GM23248 (cell line): ENCODE measurements around the gene WASF3.

Source experiments
- EZH2 ChIP-seq: fragments of 200-600 bp; sonication (generic); IDR thresholded peaks from 2 replicates; pipeline ENCODE4 v1.6.1; 2018; ENCODE audit warnings: antibody characterized with exemption, mild to moderate bottlenecking; ENCODE audit not compliant: insufficient read depth, poor library complexity, severe bottlenecking
- EZH2phosphoT487 ChIP-seq: fragments of 200-600 bp; sonication (generic); IDR thresholded peaks from 2 replicates; pipeline ENCODE4 v1.6.1; 2018; ENCODE audit warnings: antibody characterized with exemption, moderate library complexity, mild to moderate bottlenecking, low read depth; ENCODE audit not compliant: insufficient read depth

DNA sequence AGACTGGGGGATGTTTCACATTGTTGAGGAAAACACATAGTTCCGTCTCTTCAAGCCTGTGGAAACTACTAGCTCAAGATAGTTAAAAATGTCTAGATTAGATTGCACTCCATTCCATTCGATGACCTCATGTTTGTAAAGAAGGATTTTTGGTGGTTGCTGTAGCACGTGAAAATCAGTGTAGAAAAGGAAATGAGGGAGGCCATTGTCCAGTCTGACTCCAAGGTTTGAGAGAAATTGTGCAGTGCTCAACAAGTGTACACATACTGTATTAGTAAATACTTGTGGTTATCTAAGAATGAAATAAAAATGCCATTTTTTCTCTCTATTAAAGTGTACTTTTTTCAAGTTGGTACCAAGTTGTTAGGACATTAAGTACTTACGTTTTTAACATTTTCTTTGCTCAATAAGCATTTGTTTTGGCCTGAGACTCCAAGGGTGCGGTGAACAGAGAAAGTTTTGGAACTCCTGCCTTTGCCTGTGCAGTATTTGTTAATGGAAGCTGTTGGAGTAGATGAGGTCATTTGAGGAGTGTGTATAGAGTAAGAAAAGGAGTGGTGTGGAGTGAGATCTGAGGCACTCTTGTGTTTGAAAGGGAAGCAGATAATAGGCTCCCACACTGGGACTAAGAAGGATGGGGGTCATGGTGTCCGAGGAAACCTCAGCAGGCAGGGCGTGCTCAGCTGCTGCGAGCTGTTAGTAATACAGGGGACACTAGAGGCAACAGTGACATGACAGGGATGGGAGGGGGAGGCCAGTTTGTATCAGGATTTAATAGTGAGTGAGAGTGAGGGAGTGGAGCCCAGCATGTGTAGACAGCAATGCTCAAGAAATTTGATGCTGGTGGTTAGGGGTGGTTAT lies 4.4 kb downstream of the WASF3 start:
- TF ChIP-seq EZH2phosphoT487: no peak
- TF ChIP-seq EZH2: no peak
